Right atrium auricular region (tissue), 2 donors: Measurements from ENCODE around the gene C1orf52. TPM values are rescaled to one million over a fixed set of nuclear protein-coding genes. Genes with fewer than 3 reads are reported as not detected.
A peak's percentile ranks its signal among the peaks of the same experiment; 100 is the strongest.

Source experiments
- DNase-seq: peaks from one replicate; pipeline ENCODE4 v3.0.0-alpha.2; 2019; ENCODE audit warnings: low spot score
- H3K27ac ChIP-seq, 2 donors: fragments of 200-600 bp; sonication (generic); 1 replicate in 1 of 2; 2 replicates in 1 of 2; pipeline ENCODE4 v1.5.1; 2016 to 2019
- H3K27me3 ChIP-seq, 2 donors: fragments of 200-600 bp; sonication (generic); one replicate each; pipeline versions ENCODE4 v1.5.1 to v1.6.0; 2017 to 2019
- H3K36me3 ChIP-seq: fragments of 200-600 bp; sonication (generic); one replicate; pipeline ENCODE4 v1.5.1; 2016
- H3K4me1 ChIP-seq, 2 donors: fragments of 200-600 bp; sonication (generic); one replicate each; pipeline versions ENCODE4 v1.5.1 to v1.6.0; 2017 to 2019
- H3K4me3 ChIP-seq, 2 donors: fragments of 200-600 bp; sonication (generic); 1 replicate in 1 of 2; 2 replicates in 1 of 2; pipeline ENCODE4 v1.5.1; 2017 to 2019; ENCODE audit warnings: mild to moderate bottlenecking in 1 of 2, moderate library complexity in 1 of 2
- H3K9me3 ChIP-seq, 2 donors: fragments of 200-600 bp; sonication (generic); one replicate each; pipeline ENCODE4 v1.5.1; 2019
- CTCF ChIP-seq, 2 donors: fragments of 200-600 bp; sonication (generic); IDR thresholded peaks; one replicate each; pipeline ENCODE4 v1.5.1; 2019; ENCODE audit warnings: antibody characterized with exemption in 2 of 2
- total RNA-seq, 2 donors: library from RNA; depleted of rRNA; stranded (reverse); fragments of >200 nt; gene quantifications; one replicate each; pipeline ENCODE4 v1.1.0, GENCODE V29; 2016

C1orf52 gene
- total RNA-seq, 2 donors from 2014 or later, result 7.5 to 8.6 TPM

- Histone ChIP-seq H3K9me3 (no peaks in the 10 kb centered on the region), H3K27me3 (no peaks in the 10 kb centered on the region), H3K36me3 (no peaks in the 10 kb centered on the region), H3K4me1 (peaks cover 0 to 14% of the 10 kb centered on the region in 2 donors), H3K4me3 (no peak overlapping the region), H3K27ac (peak overlapping the region; percentile 24 to 56)
- DNase-seq, result no peak
- no peak for TF ChIP-seq CTCF (IDR thresholded peaks at IDR 0.05)
Measured at GRCh38 chr1:85228972-85229371, 30.5 kb downstream of the C1orf52 start.

- H3K4me3 ChIP-seq, result no peak overlapping the region
- peaks cover 0 to 14% of the 10 kb centered on the region in 2 donors for H3K4me1 ChIP-seq
- no peaks in the 10 kb centered on the region for H3K27me3 ChIP-seq
- H3K9me3 ChIP-seq, result no peaks in the 10 kb centered on the region
- no peaks in the 10 kb centered on the region for H3K36me3 ChIP-seq
- no peak for DNase-seq
- peak overlapping the region; percentile 67 to 71 for H3K27ac ChIP-seq
- no peak for TF ChIP-seq CTCF (IDR thresholded peaks at IDR 0.05)
Measured at GRCh38 chr1:85225624-85226380, 33.7 kb downstream of the C1orf52 start.

GRCh38 chr1:85224734-85225623 is 34.5 kb downstream of the C1orf52 start:
- no peak overlapping the region for H3K4me3 ChIP-seq
- no peaks in the 10 kb centered on the region for H3K27me3 ChIP-seq
- no peaks in the 10 kb centered on the region for H3K36me3 ChIP-seq
- H3K4me1 ChIP-seq, result peaks cover 0 to 14% of the 10 kb centered on the region in 2 donors
- no peaks in the 10 kb centered on the region for H3K9me3 ChIP-seq
- H3K27ac ChIP-seq, result peak overlapping the region; percentile 67 to 71
- no peak for TF ChIP-seq CTCF (IDR thresholded peaks at IDR 0.05)
- no peak for DNase-seq

- no peak for DNase-seq
- Histone ChIP-seq H3K9me3 (no peaks in the 10 kb centered on the region), H3K27me3 (no peaks in the 10 kb centered on the region), H3K36me3 (no peaks in the 10 kb centered on the region), H3K27ac (peak overlapping the region; percentile 67 to 71), H3K4me3 (no peak overlapping the region), H3K4me1 (peaks cover 0 to 14% of the 10 kb centered on the region in 2 donors)
- TF ChIP-seq CTCF (IDR thresholded peaks at IDR 0.05), result no peak
Measured at GRCh38 chr1:85224295-85224694, 35.2 kb downstream of the C1orf52 start.

GRCh38 chr1:85223334-85223733 is 36.1 kb downstream of the C1orf52 start:
- Histone ChIP-seq H3K9me3 (no peaks in the 10 kb centered on the region), H3K4me3 (no peak overlapping the region), H3K27ac (no peak overlapping the region), H3K36me3 (no peaks in the 10 kb centered on the region), H3K4me1 (peaks cover 0 to 14% of the 10 kb centered on the region in 2 donors), H3K27me3 (no peaks in the 10 kb centered on the region)
- no peak for TF ChIP-seq CTCF (IDR thresholded peaks at IDR 0.05)
- no peak for DNase-seq
